A673 (cell line): Measurements from ENCODE around the gene PCNX1. TPM values are rescaled to one million over a fixed set of nuclear protein-coding genes. Genes with fewer than 3 reads are reported as not detected.

Experiments
- BruUV-seq: library from RNA; stranded (reverse); fragments of 400-500 nt; replicated peaks from 2 replicates; lab custom pipeline; 2021; lab: Mats Ljungman, UMichigan
- CTCF ChIA-PET: fragments of 300-600 bp; sonication (Branson Sonifier 250); formaldehyde crosslinking; loops from one replicate; lab custom pipeline; 2022; ENCODE audit warnings: antibody characterized with exemption; lab: Charles Lee
- POLR2A ChIA-PET: fragments of 300-600 bp; sonication (Branson Sonifier 250); formaldehyde crosslinking; loops from one replicate; lab custom pipeline; 2022; ENCODE audit warnings: antibody characterized with exemption; ENCODE audit not compliant: low non-redundant PET; lab: Charles Lee
- DNase-seq: peaks from one replicate; pipeline ENCODE4 v3.0.0-alpha.2; 2015; ENCODE audit warnings: low spot score
- H3K27ac ChIP-seq: fragments of 200-600 bp; sonication (generic); 2 replicates; pipeline ENCODE4 v1.5.1; 2016; ENCODE audit warnings: mixed run types, low read depth, mild to moderate bottlenecking, mixed read lengths, antibody characterized with exemption, low read length; ENCODE audit not compliant: poor library complexity, severe bottlenecking
- H3K27me3 ChIP-seq: fragments of 200-600 bp; sonication (generic); replicated peaks from 2 replicates; pipeline ENCODE4 v1.6.1; 2017; ENCODE audit warnings: mixed run types, low read depth, mild to moderate bottlenecking, mixed read lengths, antibody characterized with exemption, low read length; ENCODE audit not compliant: insufficient read depth, poor library complexity
- H3K36me3 ChIP-seq: fragments of 200-600 bp; sonication (generic); 2 replicates; pipeline ENCODE4 v1.6.1; 2016; ENCODE audit warnings: mixed run types, mild to moderate bottlenecking, mixed read lengths, antibody characterized with exemption, low read length; ENCODE audit not compliant: insufficient read depth, poor library complexity, severe bottlenecking
- H3K4me1 ChIP-seq: fragments of 200-600 bp; sonication (generic); 2 replicates; pipeline ENCODE4 v1.6.1; 2017; ENCODE audit warnings: mixed run types, mild to moderate bottlenecking, mixed read lengths, antibody characterized with exemption, low read length; ENCODE audit not compliant: insufficient read depth, poor library complexity, severe bottlenecking
- H3K4me3 ChIP-seq: fragments of 200-600 bp; sonication (generic); 2 replicates; pipeline ENCODE4 v1.5.1; 2016; ENCODE audit warnings: low read depth, mixed run types, mild to moderate bottlenecking, mixed read lengths, low read length; ENCODE audit not compliant: poor library complexity, severe bottlenecking
- H3K9me3 ChIP-seq: fragments of 200-600 bp; sonication (generic); 2 replicates; pipeline ENCODE4 v1.6.1; 2016; ENCODE audit warnings: mixed run types, low read depth, mild to moderate bottlenecking, mixed read lengths, antibody characterized with exemption, low read length; ENCODE audit not compliant: poor library complexity, severe bottlenecking
- CTCF ChIP-seq: fragments of 300-800, 200-600 bp; sonication (generic); conservative IDR thresholded peaks from 2 replicates; pipeline ENCODE4 v1.5.1; 2017; ENCODE audit warnings: low read depth, mild to moderate bottlenecking, antibody characterized with exemption, low read length, moderate library complexity, mixed read lengths
- EZH2 ChIP-seq: fragments of 200-600 bp; sonication (generic); IDR thresholded peaks from 2 replicates; pipeline ENCODE4 v1.6.1; 2017; ENCODE audit warnings: borderline replicate concordance, low read depth, mild to moderate bottlenecking, mixed read lengths, antibody characterized with exemption, low read length; ENCODE audit not compliant: poor library complexity, severe bottlenecking
- intact Hi-C: fragments of 100-400 bp; cut with micrococcal nuclease; formaldehyde crosslinking; loops from one replicate; pipeline ENCODE4 v1.10.0; 2022; ENCODE audit not compliant: unreplicated experiment
- total RNA-seq: library from RNA; stranded (reverse); gene quantifications from 2 replicates; pipeline ENCODE4 v1.2.3, GENCODE V29; 2021

PCNX1 gene
- total RNA-seq, 1 experiment from 2014 or later = 60.7 TPM

GRCh38 chr14:70890826-70891659 lies 16.2 kb upstream of the PCNX1 start:
- Histone ChIP-seq H3K27ac (no peak overlapping the region), H3K27me3 (no peaks in the 10 kb centered on the region), H3K36me3 (no peaks in the 10 kb centered on the region), H3K4me3 (no peak overlapping the region), H3K4me1 (peaks cover 44% of the 10 kb centered on the region), H3K9me3 (no peaks in the 10 kb centered on the region)
- intact Hi-C loops = no loop called here
- DNase-seq = no peak
- POLR2A ChIA-PET = no interaction called here
- BruUV-seq = no TSS peak
- CTCF ChIA-PET = no interaction called here
- TF ChIP-seq EZH2 (no peak), CTCF (no peak)

- POLR2A ChIA-PET = no interaction called here
- no peaks in the 10 kb centered on the region for H3K36me3 ChIP-seq
- H3K27ac ChIP-seq = no peak overlapping the region
These were observed 15.5 kb upstream of the PCNX1 start for GRCh38 chr14:70891737-70892136.

GRCh38 chr14:70893062-70893845 lies 14.0 kb upstream of the PCNX1 start:
- H3K4me1 ChIP-seq = peaks cover 29% of the 10 kb centered on the region
- ChIA-PET POLR2A (no interaction called here), CTCF (no interaction called here)
- H3K4me3 ChIP-seq = no peak overlapping the region
- H3K36me3 ChIP-seq = no peaks in the 10 kb centered on the region
- DNase-seq = no peak
- H3K9me3 ChIP-seq = no peaks in the 10 kb centered on the region
- TF ChIP-seq CTCF = no peak
- no peak for TF ChIP-seq EZH2
- H3K27me3 ChIP-seq = no peaks in the 10 kb centered on the region
- intact Hi-C loops = no loop called here
- no peak overlapping the region for H3K27ac ChIP-seq
- BruUV-seq = no TSS peak

More at GRCh38 chr14:70891737-70892136, 15.5 kb upstream of the PCNX1 start:
- intact Hi-C loops = no loop called here
- CTCF ChIA-PET = no interaction called here
- DNase-seq = no peak
- H3K4me3 ChIP-seq = no peak overlapping the region
- H3K27me3 ChIP-seq = no peaks in the 10 kb centered on the region
- H3K4me1 ChIP-seq = peaks cover 37% of the 10 kb centered on the region
- TF ChIP-seq EZH2 (no peak), CTCF (no peak)
- no TSS peak for BruUV-seq
- H3K9me3 ChIP-seq = no peaks in the 10 kb centered on the region
